ENCODE measurements around the gene PTPRN2.
"Not testable (repeated sequence)": the region's sequence is repeated elsewhere in the genome, so short reads cannot be mapped to it uniquely, and the experiment has no call there.

The PTPRN2 gene

GRCh38 chr7:158537516-158537882, 50.1 kb downstream of the PTPRN2 start:
- TF ChIP-seq CTCF (IDR thresholded peaks at IDR 0.05; ENCODE audit: low read depth, low read length), result no peak

GRCh38 chr7:158536871-158537515, 50.6 kb downstream of the PTPRN2 start:
- no peak for TF ChIP-seq CTCF (IDR thresholded peaks at IDR 0.05; ENCODE audit: low read depth, low read length)
- DNase-seq (ENCODE audit: extremely low read depth, low read depth), result no peak

More at GRCh38 chr7:158537516-158537882, 50.1 kb downstream of the PTPRN2 start:
- DNase-seq (ENCODE audit: extremely low read depth, low read depth), result no peak

GRCh38 chr7:158535079-158535478, 52.5 kb downstream of the PTPRN2 start:
- TF ChIP-seq CTCF (IDR thresholded peaks at IDR 0.05; ENCODE audit: low read depth, low read length), result no peak
- no peak for DNase-seq (ENCODE audit: extremely low read depth, low read depth)

- no peak for DNase-seq (ENCODE audit: extremely low read depth, low read depth)
Observed at GRCh38 chr7:158534598-158534997, 53.0 kb downstream of the PTPRN2 start.

GRCh38 chr7:158534134-158534515, 53.5 kb downstream of the PTPRN2 start:
- not testable (repeated sequence) for DNase-seq (ENCODE audit: extremely low read depth, low read depth)

More at GRCh38 chr7:158534598-158534997, 53.0 kb downstream of the PTPRN2 start:
- no peak for TF ChIP-seq CTCF (IDR thresholded peaks at IDR 0.05; ENCODE audit: low read depth, low read length)

GRCh38 chr7:158533386-158534133, 54.1 kb downstream of the PTPRN2 start:
- no peak for TF ChIP-seq CTCF (IDR thresholded peaks at IDR 0.05; ENCODE audit: low read depth, low read length)
- no peak for DNase-seq (ENCODE audit: extremely low read depth, low read depth)

- no peak for TF ChIP-seq CTCF (IDR thresholded peaks at IDR 0.05; ENCODE audit: low read depth, low read length)
- no peak for DNase-seq (ENCODE audit: extremely low read depth, low read depth)
Observed at GRCh38 chr7:158532093-158532627, 55.5 kb downstream of the PTPRN2 start.

All from AG09319 (cell line).